K562 (cell line): ENCODE data around the gene ZNF428. TPM values are rescaled to one million over a fixed set of nuclear protein-coding genes. Genes with fewer than 3 reads are reported as not detected.

ENCODE experiments used
- CBX3 ChIP-seq, 2 experiments: IDR thresholded peaks; 1 replicate in 1 of 2; 2 replicates in 1 of 2; pipeline ENCODE4 v1.6.1; 2012; ENCODE audit warnings: inconsistent platforms in 2 of 2, low read length in 2 of 2, borderline replicate concordance in 1 of 2, control low read depth in 1 of 2
- CC2D1A ChIP-seq: fragments of 450-650 bp; IDR thresholded peaks from 2 replicates; pipeline ENCODE4 v1.6.1; 2017; ENCODE audit warnings: mild to moderate bottlenecking
- ESRRB ChIP-seq: fragments of 250-450 bp; sonication (Bioruptor Pico); IDR thresholded peaks from 2 replicates; pipeline ENCODE4 v1.5.0; 2020; ENCODE audit warnings: mild to moderate bottlenecking, moderate library complexity, borderline replicate concordance
- ETS2 ChIP-seq: IDR thresholded peaks from 2 replicates; pipeline ENCODE4 v1.6.1; 2016; ENCODE audit warnings: borderline replicate concordance, missing genetic modification characterization, mild to moderate bottlenecking, moderate library complexity, missing compliant biosample characterization; ENCODE audit not compliant: poor library complexity, severe bottlenecking
- HDAC8 ChIP-seq: fragments of 450-650 bp; IDR thresholded peaks from 2 replicates; pipeline ENCODE4 v1.6.1; 2016; ENCODE audit warnings: mild to moderate bottlenecking, missing genetic modification characterization, moderate library complexity, missing compliant biosample characterization
- ILK ChIP-seq: fragments of 450-650 bp; IDR thresholded peaks from 2 replicates; pipeline ENCODE4 v1.6.1; 2016; ENCODE audit warnings: missing genetic modification characterization, low read depth, mild to moderate bottlenecking, missing compliant biosample characterization, moderate library complexity, borderline replicate concordance
- KDM2B ChIP-seq: fragments of 250-450 bp; sonication (Bioruptor Pico); IDR thresholded peaks from 2 replicates; pipeline ENCODE4 v1.8.0; 2021; ENCODE audit warnings: mild to moderate bottlenecking, moderate library complexity
- NCOA6 ChIP-seq: fragments of 450-650 bp; IDR thresholded peaks from 2 replicates; pipeline ENCODE4 v1.6.1; 2017; ENCODE audit warnings: mild to moderate bottlenecking
- SMAD3 ChIP-seq: fragments of 450-650 bp; formaldehyde crosslinking; conservative IDR thresholded peaks from 2 replicates; pipeline ENCODE4 v1.4.0; 2020; ENCODE audit warnings: mild to moderate bottlenecking
- TAL1 ChIP-seq: fragments of 450-650 bp; IDR thresholded peaks from 2 replicates; pipeline ENCODE4 v1.6.1; 2016; ENCODE audit warnings: mild to moderate bottlenecking
- ZFP30 ChIP-seq: fragments of 250-450 bp; sonication (Bioruptor Pico); IDR thresholded peaks from 2 replicates; pipeline ENCODE4 v1.8.0; 2022; ENCODE audit warnings: moderate library complexity, mild to moderate bottlenecking, inconsistent platforms, borderline replicate concordance
- ZNF165 ChIP-seq: fragments of 250-450 bp; sonication (Bioruptor Pico); IDR thresholded peaks from 2 replicates; pipeline ENCODE4 v1.4.0; 2020; ENCODE audit warnings: borderline replicate concordance
- ZNF785 ChIP-seq: fragments of 250-450 bp; sonication (Bioruptor Pico); IDR thresholded peaks from 2 replicates; pipeline ENCODE4 v1.4.0; 2020; ENCODE audit warnings: mild to moderate bottlenecking
- polyA plus RNA-seq, 8 experiments: library from polyadenylated mRNA; depleted of rRNA in 4 of 8; stranded (reverse) in 5 of 8; unstranded in 3 of 8; fragments of >200 nt; fragmentation: Nextera tagmentation in 2 of 8; fragmentation: Illumina TruSeq in 1 of 8; extraction: Ambion mirVana in 2 of 8; extraction: Trizol in 1 of 8; gene quantifications; 2 replicates each; pipeline versions ENCODE4 v1.2.1 to v1.2.3, GENCODE V29; 2011 to 2014; ENCODE audit warnings: inconsistent platforms in 1 of 8, missing spikeins in 1 of 8
- total RNA-seq, 7 experiments: library from RNA; depleted of rRNA in 6 of 7; stranded (reverse); fragments of >200 nt in 6 of 7; fragmentation: Illumina TruSeq in 2 of 7; extraction: Trizol in 2 of 7; gene quantifications; 2 replicates each; pipeline versions ENCODE4 v1.2.1 to v1.2.3, GENCODE V29; 2011 to 2021; ENCODE audit warnings: low replicate concordance in 1 of 7
- TF ChIP-seq, protein P1 (sequence below): fragments of 250-450 bp; sonication (Bioruptor Pico); IDR thresholded peaks from 2 replicates; pipeline ENCODE4 v1.8.0; 2022; ENCODE audit warnings: inconsistent platforms
- TF ChIP-seq, protein P2 (sequence below): sonication (generic); formaldehyde crosslinking; IDR thresholded peaks from 2 replicates; pipeline ENCODE4 v1.9.0; 2022; ENCODE audit warnings: mild to moderate bottlenecking, missing genetic modification reagents
- TF ChIP-seq, protein P3 (sequence below): sonication (generic); formaldehyde crosslinking; IDR thresholded peaks from 2 replicates; pipeline ENCODE4 v1.9.0; 2022; ENCODE audit warnings: mild to moderate bottlenecking, missing genetic modification reagents
- TF ChIP-seq, protein P4 (sequence below): fragments of 250-450 bp; sonication (Bioruptor Pico); IDR thresholded peaks from 2 replicates; pipeline ENCODE4 v1.5.0; 2020; ENCODE audit warnings: mild to moderate bottlenecking, borderline replicate concordance
- TF ChIP-seq, protein P5 (sequence below): fragments of 250-450 bp; sonication (Bioruptor Pico); IDR thresholded peaks from 2 replicates; pipeline ENCODE4 v1.8.0; 2022; ENCODE audit warnings: moderate library complexity, mild to moderate bottlenecking, inconsistent platforms
- TF ChIP-seq, protein P6 (sequence below): sonication (generic); formaldehyde crosslinking; IDR thresholded peaks from 2 replicates; pipeline ENCODE4 v1.8.1; 2023; ENCODE audit warnings: mild to moderate bottlenecking, missing genetic modification reagents

Gene ZNF428
- total and polyA plus RNA-seq, 9 of the 15 experiments (the other 6 are each of a cell fraction or from before 2014, with no cell fraction given), result 0.15 to 85.7 (median 15.9) TPM

DNA sequence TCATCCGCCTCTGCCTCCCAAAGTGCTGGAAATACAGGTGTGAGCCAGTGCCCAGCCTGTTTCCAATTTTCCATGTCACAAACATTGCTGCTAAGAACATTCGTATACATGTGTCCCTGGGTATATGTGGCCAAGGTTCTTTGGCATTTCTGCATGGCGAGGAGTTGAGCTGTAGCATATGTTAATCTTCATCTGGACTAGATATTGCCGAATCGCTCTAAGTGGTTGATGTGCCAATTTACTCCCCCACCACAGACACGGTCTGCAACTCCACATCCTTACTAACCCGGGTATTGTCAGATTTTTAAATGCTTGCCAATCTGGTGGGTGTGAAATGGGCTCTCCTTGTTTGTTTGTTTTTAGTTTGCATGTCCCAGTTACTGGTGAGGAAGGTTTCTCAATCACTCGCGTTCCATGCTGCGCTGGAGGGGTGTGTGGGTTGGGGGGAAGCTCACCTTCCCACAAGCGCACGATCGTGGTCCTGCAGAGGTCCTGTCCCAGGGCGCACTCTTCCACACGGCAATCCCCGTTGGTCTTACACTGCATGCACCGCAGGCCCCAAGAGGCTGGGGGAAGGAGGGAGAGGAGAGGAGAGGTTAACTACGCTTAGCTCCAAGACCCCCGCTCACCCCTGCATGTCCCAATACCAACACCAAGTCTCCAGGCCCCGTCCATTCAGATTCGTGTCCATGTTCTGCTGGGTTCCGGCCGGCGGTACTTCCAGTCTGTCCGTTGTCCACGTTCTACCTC lies 47.9 kb upstream of the ZNF428 start (continued):
- TF ChIP-seq, protein P1, sequence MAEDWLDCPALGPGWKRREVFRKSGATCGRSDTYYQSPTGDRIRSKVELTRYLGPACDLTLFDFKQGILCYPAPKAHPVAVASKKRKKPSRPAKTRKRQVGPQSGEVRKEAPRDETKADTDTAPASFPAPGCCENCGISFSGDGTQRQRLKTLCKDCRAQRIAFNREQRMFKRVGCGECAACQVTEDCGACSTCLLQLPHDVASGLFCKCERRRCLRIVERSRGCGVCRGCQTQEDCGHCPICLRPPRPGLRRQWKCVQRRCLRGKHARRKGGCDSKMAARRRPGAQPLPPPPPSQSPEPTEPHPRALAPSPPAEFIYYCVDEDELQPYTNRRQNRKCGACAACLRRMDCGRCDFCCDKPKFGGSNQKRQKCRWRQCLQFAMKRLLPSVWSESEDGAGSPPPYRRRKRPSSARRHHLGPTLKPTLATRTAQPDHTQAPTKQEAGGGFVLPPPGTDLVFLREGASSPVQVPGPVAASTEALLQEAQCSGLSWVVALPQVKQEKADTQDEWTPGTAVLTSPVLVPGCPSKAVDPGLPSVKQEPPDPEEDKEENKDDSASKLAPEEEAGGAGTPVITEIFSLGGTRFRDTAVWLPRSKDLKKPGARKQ, result 0 out of 2 replicates have a peak, but pooled peaks have one; percentile 49
- TF ChIP-seq KDM2B (CRISPR knock-in tag) (no peak), SMAD3 (CRISPR knock-in tag) (no peak), ESRRB (CRISPR knock-in tag) (no peak), ILK (tag) (no peak), CC2D1A (no peak), HDAC8 (tag) (no peak), ETS2 (tag) (no peak), ZNF785 (no peak), NCOA6 (no peak), ZNF165 (CRISPR knock-in tag) (no peak), TAL1 (no peak), CBX3 (IDR thresholded peaks at IDR 0.05; ENCODE audit: borderline replicate concordance in 1 of 2, low read length in 2 of 2) (0 out of 3 replicates have a peak, but pooled peaks of 1 of the 2 experiments have one; percentile 11), ZFP30 (CRISPR knock-in tag) (no peak)
- TF ChIP-seq, protein P2, sequence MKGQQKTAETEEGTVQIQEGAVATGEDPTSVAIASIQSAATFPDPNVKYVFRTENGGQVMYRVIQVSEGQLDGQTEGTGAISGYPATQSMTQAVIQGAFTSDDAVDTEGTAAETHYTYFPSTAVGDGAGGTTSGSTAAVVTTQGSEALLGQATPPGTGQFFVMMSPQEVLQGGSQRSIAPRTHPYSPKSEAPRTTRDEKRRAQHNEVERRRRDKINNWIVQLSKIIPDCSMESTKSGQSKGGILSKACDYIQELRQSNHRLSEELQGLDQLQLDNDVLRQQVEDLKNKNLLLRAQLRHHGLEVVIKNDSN (CRISPR knock-in tag), result no peak
- TF ChIP-seq, protein P3, sequence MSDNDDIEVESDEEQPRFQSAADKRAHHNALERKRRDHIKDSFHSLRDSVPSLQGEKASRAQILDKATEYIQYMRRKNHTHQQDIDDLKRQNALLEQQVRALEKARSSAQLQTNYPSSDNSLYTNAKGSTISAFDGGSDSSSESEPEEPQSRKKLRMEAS (CRISPR knock-in tag), result 0 out of 2 replicates have a peak, but pooled peaks have one; percentile 28
- TF ChIP-seq, protein P4, sequence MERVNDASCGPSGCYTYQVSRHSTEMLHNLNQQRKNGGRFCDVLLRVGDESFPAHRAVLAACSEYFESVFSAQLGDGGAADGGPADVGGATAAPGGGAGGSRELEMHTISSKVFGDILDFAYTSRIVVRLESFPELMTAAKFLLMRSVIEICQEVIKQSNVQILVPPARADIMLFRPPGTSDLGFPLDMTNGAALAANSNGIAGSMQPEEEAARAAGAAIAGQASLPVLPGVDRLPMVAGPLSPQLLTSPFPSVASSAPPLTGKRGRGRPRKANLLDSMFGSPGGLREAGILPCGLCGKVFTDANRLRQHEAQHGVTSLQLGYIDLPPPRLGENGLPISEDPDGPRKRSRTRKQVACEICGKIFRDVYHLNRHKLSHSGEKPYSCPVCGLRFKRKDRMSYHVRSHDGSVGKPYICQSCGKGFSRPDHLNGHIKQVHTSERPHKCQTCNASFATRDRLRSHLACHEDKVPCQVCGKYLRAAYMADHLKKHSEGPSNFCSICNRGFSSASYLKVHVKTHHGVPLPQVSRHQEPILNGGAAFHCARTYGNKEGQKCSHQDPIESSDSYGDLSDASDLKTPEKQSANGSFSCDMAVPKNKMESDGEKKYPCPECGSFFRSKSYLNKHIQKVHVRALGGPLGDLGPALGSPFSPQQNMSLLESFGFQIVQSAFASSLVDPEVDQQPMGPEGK, result no peak
- TF ChIP-seq, protein P5, sequence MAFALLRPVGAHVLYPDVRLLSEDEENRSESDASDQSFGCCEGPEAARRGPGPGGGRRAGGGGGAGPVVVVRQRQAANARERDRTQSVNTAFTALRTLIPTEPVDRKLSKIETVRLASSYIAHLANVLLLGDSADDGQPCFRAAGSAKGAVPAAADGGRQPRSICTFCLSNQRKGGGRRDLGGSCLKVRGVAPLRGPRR (CRISPR knock-in tag), result no peak
- TF ChIP-seq, protein P6, sequence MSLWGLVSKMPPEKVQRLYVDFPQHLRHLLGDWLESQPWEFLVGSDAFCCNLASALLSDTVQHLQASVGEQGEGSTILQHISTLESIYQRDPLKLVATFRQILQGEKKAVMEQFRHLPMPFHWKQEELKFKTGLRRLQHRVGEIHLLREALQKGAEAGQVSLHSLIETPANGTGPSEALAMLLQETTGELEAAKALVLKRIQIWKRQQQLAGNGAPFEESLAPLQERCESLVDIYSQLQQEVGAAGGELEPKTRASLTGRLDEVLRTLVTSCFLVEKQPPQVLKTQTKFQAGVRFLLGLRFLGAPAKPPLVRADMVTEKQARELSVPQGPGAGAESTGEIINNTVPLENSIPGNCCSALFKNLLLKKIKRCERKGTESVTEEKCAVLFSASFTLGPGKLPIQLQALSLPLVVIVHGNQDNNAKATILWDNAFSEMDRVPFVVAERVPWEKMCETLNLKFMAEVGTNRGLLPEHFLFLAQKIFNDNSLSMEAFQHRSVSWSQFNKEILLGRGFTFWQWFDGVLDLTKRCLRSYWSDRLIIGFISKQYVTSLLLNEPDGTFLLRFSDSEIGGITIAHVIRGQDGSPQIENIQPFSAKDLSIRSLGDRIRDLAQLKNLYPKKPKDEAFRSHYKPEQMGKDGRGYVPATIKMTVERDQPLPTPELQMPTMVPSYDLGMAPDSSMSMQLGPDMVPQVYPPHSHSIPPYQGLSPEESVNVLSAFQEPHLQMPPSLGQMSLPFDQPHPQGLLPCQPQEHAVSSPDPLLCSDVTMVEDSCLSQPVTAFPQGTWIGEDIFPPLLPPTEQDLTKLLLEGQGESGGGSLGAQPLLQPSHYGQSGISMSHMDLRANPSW, result no peak
